AG04449 (cell line): ENCODE results near the gene HRH3.

Source experiments
- CTCF ChIA-PET: fragments of 350-600 bp; formaldehyde crosslinking; extraction: SDS; loops from one replicate; lab custom pipeline; 2021; ENCODE audit warnings: antibody characterized with exemption; lab: Yijun Ruan, JAX
- POLR2A ChIA-PET: fragments of 400-600, 350-600 bp; formaldehyde crosslinking; extraction: SDS; loops from one replicate; lab custom pipeline; 2020; ENCODE audit warnings: antibody characterized with exemption, inconsistent platforms; lab: Yijun Ruan, JAX
- DNase-seq: peaks from one replicate; pipeline ENCODE4 v3.0.0-alpha.2; 2010; ENCODE audit warnings: low read depth, low spot score
- H3K4me3 ChIP-seq: 2 replicates; pipeline ENCODE4 v1.5.1; 2011; ENCODE audit warnings: low read depth, mild to moderate bottlenecking, control low read depth, low read length
- TF ChIP-seq, protein P1 (sequence below): IDR thresholded peaks from one replicate; pipeline ENCODE4 v1.5.1; 2011; ENCODE audit warnings: mild to moderate bottlenecking, moderate library complexity, low read length, control low read depth, inconsistent platforms; ENCODE audit not compliant: insufficient read depth; ENCODE audit errors: missing control alignments

HRH3 gene

DNA sequence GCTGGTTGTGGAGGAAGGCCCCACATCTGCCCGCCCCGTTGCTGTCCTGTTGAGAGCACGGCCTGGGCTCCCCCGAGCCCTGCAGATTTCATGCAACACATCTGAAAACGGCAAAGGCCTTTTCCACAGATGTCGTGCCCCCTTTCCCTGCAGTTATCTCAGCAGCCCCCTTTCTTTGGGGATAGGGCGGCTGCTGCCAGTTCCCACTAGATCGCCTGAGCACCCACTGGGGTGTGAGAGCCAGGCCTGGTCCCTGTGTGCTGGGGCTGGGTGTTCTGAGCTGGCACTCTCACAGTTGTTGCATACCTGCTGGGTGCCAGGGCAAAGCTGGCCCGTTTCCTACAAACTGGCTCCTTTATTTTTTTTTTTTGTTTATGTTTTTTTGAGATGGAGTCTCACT, 49.5 kb downstream of the HRH3 start:
- POLR2A ChIA-PET: no interaction called here

DNA sequence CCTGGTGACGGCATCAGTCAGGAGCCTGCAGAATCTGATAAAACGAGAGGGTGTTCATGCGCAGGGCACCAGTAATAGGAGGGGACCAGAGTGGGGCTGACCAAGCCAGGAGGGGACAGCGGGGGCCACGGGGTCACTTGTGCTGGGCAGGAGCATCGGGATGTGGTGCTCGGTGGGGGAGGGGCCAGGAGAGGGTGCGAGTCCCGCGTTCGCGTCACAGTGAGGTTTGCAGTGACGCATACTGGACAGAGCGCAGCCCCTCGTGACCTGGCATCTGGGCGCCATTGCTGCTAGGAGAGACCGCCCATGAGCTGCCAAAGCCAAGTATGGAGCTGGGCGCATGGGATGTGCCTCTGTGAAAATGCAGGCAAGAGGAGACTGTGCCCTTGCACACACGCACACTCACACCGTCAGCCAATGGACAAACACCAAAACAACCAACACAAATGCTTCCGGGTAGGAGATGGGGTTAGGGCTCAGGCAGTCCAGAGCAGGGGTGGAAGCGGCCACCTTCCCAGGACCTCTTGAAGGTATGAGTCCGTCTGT, 51.1 kb downstream of the HRH3 start:
- no peak overlapping the region for H3K4me3 ChIP-seq
- DNase-seq: no peak
- ChIA-PET CTCF (no interaction called here), POLR2A (no interaction called here)
- TF ChIP-seq, protein P1, sequence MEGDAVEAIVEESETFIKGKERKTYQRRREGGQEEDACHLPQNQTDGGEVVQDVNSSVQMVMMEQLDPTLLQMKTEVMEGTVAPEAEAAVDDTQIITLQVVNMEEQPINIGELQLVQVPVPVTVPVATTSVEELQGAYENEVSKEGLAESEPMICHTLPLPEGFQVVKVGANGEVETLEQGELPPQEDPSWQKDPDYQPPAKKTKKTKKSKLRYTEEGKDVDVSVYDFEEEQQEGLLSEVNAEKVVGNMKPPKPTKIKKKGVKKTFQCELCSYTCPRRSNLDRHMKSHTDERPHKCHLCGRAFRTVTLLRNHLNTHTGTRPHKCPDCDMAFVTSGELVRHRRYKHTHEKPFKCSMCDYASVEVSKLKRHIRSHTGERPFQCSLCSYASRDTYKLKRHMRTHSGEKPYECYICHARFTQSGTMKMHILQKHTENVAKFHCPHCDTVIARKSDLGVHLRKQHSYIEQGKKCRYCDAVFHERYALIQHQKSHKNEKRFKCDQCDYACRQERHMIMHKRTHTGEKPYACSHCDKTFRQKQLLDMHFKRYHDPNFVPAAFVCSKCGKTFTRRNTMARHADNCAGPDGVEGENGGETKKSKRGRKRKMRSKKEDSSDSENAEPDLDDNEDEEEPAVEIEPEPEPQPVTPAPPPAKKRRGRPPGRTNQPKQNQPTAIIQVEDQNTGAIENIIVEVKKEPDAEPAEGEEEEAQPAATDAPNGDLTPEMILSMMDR: no peak

More for the DNA sequence above, 49.5 kb downstream of the HRH3 start:
- TF ChIP-seq, protein P1: no peak
- DNase-seq: no peak
- CTCF ChIA-PET: interaction anchor here (1.4 kb wide), 1 partner anchor 14 kb away, joined by 4 read pairs; no protein-coding TSS in a partner anchor
- no peak overlapping the region for H3K4me3 ChIP-seq

DNA sequence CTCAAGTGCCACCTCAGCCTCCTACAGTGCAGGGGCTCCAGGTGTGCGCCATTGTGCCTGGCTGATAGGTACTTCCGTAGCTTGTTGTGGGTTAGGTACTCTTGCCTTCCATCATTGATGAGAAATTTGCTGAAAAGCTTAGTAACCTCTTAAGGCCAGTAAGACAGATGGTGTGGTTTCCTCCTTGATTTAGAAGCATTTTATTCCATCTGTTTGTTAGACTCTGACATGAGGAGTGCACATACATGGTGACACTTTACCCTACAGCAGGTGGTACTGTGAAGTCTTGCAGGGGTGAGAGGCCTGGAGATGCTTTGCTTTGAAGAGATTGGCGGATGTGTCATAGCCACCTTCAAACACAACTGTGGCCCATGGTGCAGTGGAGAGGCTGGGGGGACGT, 52.0 kb downstream of the HRH3 start:
- POLR2A ChIA-PET: no interaction called here
- TF ChIP-seq, protein P1: no peak
- CTCF ChIA-PET: interaction anchor here (1.1 to 1.4 kb wide), 2 partner anchors 142 to 157 kb away, joined by 3 to 6 read pairs; no protein-coding TSS in a partner anchor
- no peak for DNase-seq
- no peak overlapping the region for H3K4me3 ChIP-seq

DNA sequence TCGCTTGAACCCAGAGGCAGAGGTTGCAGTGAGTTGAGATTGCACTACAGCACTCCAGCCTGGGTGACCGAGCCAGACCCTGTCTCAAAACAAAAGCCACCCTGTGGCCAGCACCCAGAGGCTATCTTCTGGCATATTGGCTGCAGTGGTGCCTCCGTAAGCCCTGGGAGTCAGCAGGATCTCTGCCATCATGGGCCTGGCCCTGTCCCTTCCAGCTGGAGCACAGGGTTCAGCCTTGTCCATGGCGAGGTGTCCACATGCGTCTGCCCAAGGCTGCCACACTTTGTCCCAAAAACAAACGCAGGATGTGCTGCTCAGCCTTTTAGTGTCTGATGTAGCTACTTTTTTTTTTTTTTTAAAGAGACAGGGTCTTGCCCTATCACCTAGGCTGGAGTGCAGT, 52.6 kb downstream of the HRH3 start:
- TF ChIP-seq, protein P1: no peak
- ChIA-PET CTCF (interaction anchor here (1.1 to 1.4 kb wide), 4 partner anchors 11 to 157 kb away, joined by 3 to 6 read pairs (median 4); no protein-coding TSS in a partner anchor), POLR2A (no interaction called here)
- no peak overlapping the region for H3K4me3 ChIP-seq
- no peak for DNase-seq

DNA sequence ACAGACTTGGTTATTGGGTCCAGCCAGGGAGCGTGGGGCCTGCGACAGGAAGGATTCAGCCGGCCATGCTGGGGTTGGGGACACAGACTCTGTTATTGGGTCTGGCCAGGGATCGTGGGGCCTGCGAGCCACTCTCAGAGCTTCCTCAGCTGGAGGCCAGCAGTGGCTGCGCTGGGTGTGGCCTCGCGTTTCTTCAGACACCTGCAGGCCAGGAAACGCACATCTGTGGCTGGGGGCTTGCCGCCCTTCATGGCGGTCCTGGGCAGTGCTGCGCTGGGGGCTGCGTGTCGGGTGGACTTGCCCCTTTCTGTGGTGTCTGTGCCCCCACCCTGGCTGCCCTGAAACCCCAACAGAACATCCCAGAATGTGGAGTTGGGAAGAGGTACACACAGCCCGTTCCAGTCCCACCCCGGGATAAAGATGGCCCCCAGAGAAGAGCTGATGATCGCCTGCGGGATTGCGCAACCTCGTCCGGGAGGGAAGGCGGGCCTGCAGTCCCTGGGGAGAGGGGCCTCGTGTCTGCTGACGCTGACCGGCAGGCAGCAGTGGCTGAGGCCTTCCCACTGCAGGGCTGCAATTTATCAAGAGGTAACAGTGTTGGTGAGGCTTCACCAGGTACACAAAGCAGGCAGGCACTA, 54.2 kb downstream of the HRH3 start:
- ChIA-PET POLR2A (no interaction called here), CTCF (interaction anchor here (1.1 to 1.4 kb wide), 2 partner anchors 9 to 21 kb away, joined by 3 to 6 read pairs; no protein-coding TSS in a partner anchor)
- no peak for DNase-seq
- no peak overlapping the region for H3K4me3 ChIP-seq
- TF ChIP-seq, protein P1: no peak
